ENCODE data around the gene HRH1.

Gene HRH1

GRCh38 chr3:11272906-11273574 lies 118.7 kb downstream of the HRH1 start:
- peak overlapping the region; percentile 77 for H3K27ac ChIP-seq (ENCODE audit: low read depth, low read length)
- peak overlapping the region; percentile 83 to 98 for H3K9ac ChIP-seq (ENCODE audit: low read depth in 1 of 2, low read length in 2 of 2)
- H3K27me3 ChIP-seq (ENCODE audit: control insufficient read depth in 1 of 2, insufficient read depth in 2 of 2, low read length in 2 of 2) = no peaks in the 10 kb centered on the region
- peak overlapping the region; percentile 98 to 99 for H3K4me3 ChIP-seq (ENCODE audit: low read depth in 1 of 2, low read length in 2 of 2)
- peaks cover 11 to 20% of the 10 kb centered on the region in 2 donors for H3K4me1 ChIP-seq (ENCODE audit: control insufficient read depth in 1 of 2, insufficient read depth in 2 of 2, low read length in 2 of 2)
- H3K9me3 ChIP-seq (ENCODE audit: control insufficient read depth in 1 of 2, low read length in 2 of 2) = no peaks in the 10 kb centered on the region
- peaks cover 5% of the 10 kb centered on the region in 2 donors for H3K36me3 ChIP-seq (ENCODE audit: control insufficient read depth in 1 of 2, insufficient read depth in 2 of 2, low read length in 2 of 2)

- H3K27ac ChIP-seq (ENCODE audit: low read depth, low read length) = peak overlapping the region; percentile 6
- no peaks in the 10 kb centered on the region for H3K27me3 ChIP-seq (ENCODE audit: control insufficient read depth in 1 of 2, insufficient read depth in 2 of 2, low read length in 2 of 2)
- peaks cover 11 to 20% of the 10 kb centered on the region in 2 donors for H3K4me1 ChIP-seq (ENCODE audit: control insufficient read depth in 1 of 2, insufficient read depth in 2 of 2, low read length in 2 of 2)
- no peak overlapping the region for H3K9ac ChIP-seq (ENCODE audit: low read depth in 1 of 2, low read length in 2 of 2)
- H3K9me3 ChIP-seq (ENCODE audit: control insufficient read depth in 1 of 2, low read length in 2 of 2) = no peaks in the 10 kb centered on the region
- H3K4me3 ChIP-seq (ENCODE audit: low read depth in 1 of 2, low read length in 2 of 2) = peak overlapping the region in 1 of 2 donors; percentile 99
- H3K36me3 ChIP-seq (ENCODE audit: control insufficient read depth in 1 of 2, insufficient read depth in 2 of 2, low read length in 2 of 2) = peaks cover 5 to 8% of the 10 kb centered on the region in 2 donors
These were observed 119.6 kb downstream of the HRH1 start for GRCh38 chr3:11273891-11274291.

- H3K9ac ChIP-seq (ENCODE audit: low read depth in 1 of 2, low read length in 2 of 2) = no peak overlapping the region
- H3K27ac ChIP-seq (ENCODE audit: low read depth, low read length) = no peak overlapping the region
- no peak overlapping the region for H3K4me3 ChIP-seq (ENCODE audit: low read depth in 1 of 2, low read length in 2 of 2)
- H3K9me3 ChIP-seq (ENCODE audit: control insufficient read depth in 1 of 2, low read length in 2 of 2) = no peaks in the 10 kb centered on the region
- H3K4me1 ChIP-seq (ENCODE audit: control insufficient read depth in 1 of 2, insufficient read depth in 2 of 2, low read length in 2 of 2) = peaks cover 11 to 20% of the 10 kb centered on the region in 2 donors
- H3K36me3 ChIP-seq (ENCODE audit: control insufficient read depth in 1 of 2, insufficient read depth in 2 of 2, low read length in 2 of 2) = peaks cover 5 to 9% of the 10 kb centered on the region in 2 donors
- no peaks in the 10 kb centered on the region for H3K27me3 ChIP-seq (ENCODE audit: control insufficient read depth in 1 of 2, insufficient read depth in 2 of 2, low read length in 2 of 2)
These were observed 120.4 kb downstream of the HRH1 start for GRCh38 chr3:11274566-11275142.

- no peak overlapping the region for H3K27ac ChIP-seq (ENCODE audit: low read depth, low read length)
These were observed 121.6 kb downstream of the HRH1 start for GRCh38 chr3:11275926-11276325.

GRCh38 chr3:11276901-11277300 lies 122.6 kb downstream of the HRH1 start:
- Histone ChIP-seq H3K36me3 (ENCODE audit: control insufficient read depth in 1 of 2, insufficient read depth in 2 of 2, low read length in 2 of 2) (peaks cover 5 to 10% of the 10 kb centered on the region in 2 donors), H3K9ac (ENCODE audit: low read depth in 1 of 2, low read length in 2 of 2) (no peak overlapping the region), H3K27me3 (ENCODE audit: control insufficient read depth in 1 of 2, insufficient read depth in 2 of 2, low read length in 2 of 2) (no peaks in the 10 kb centered on the region), H3K4me3 (ENCODE audit: low read depth in 1 of 2, low read length in 2 of 2) (no peak overlapping the region), H3K4me1 (ENCODE audit: control insufficient read depth in 1 of 2, insufficient read depth in 2 of 2, low read length in 2 of 2) (peaks cover 11 to 16% of the 10 kb centered on the region in 2 donors), H3K9me3 (ENCODE audit: control insufficient read depth in 1 of 2, low read length in 2 of 2) (no peaks in the 10 kb centered on the region), H3K27ac (ENCODE audit: low read depth, low read length) (no peak overlapping the region)

More at GRCh38 chr3:11275926-11276325, 121.6 kb downstream of the HRH1 start:
- Histone ChIP-seq H3K9ac (ENCODE audit: low read depth in 1 of 2, low read length in 2 of 2) (no peak overlapping the region), H3K36me3 (ENCODE audit: control insufficient read depth in 1 of 2, insufficient read depth in 2 of 2, low read length in 2 of 2) (peaks cover 5 to 9% of the 10 kb centered on the region in 2 donors), H3K4me1 (ENCODE audit: control insufficient read depth in 1 of 2, insufficient read depth in 2 of 2, low read length in 2 of 2) (peaks cover 11 to 20% of the 10 kb centered on the region in 2 donors), H3K9me3 (ENCODE audit: control insufficient read depth in 1 of 2, low read length in 2 of 2) (no peaks in the 10 kb centered on the region), H3K27me3 (ENCODE audit: control insufficient read depth in 1 of 2, insufficient read depth in 2 of 2, low read length in 2 of 2) (no peaks in the 10 kb centered on the region), H3K4me3 (ENCODE audit: low read depth in 1 of 2, low read length in 2 of 2) (no peak overlapping the region)

GRCh38 chr3:11282250-11283138 lies 128.2 kb downstream of the HRH1 start:
- Histone ChIP-seq H3K9ac (ENCODE audit: low read depth in 1 of 2, low read length in 2 of 2) (no peak overlapping the region), H3K4me3 (ENCODE audit: low read depth in 1 of 2, low read length in 2 of 2) (no peak overlapping the region)

GRCh38 chr3:11283139-11283475 lies 128.8 kb downstream of the HRH1 start:
- H3K9ac ChIP-seq (ENCODE audit: low read depth in 1 of 2, low read length in 2 of 2) = no peak overlapping the region
- H3K9me3 ChIP-seq (ENCODE audit: control insufficient read depth in 1 of 2, low read length in 2 of 2) = no peaks in the 10 kb centered on the region
- no peaks in the 10 kb centered on the region for H3K27me3 ChIP-seq (ENCODE audit: control insufficient read depth in 1 of 2, insufficient read depth in 2 of 2, low read length in 2 of 2)
- H3K36me3 ChIP-seq (ENCODE audit: control insufficient read depth in 1 of 2, insufficient read depth in 2 of 2, low read length in 2 of 2) = peaks cover 3 to 18% of the 10 kb centered on the region in 2 donors
- peak overlapping the region; percentile 5 for H3K27ac ChIP-seq (ENCODE audit: low read depth, low read length)
- peaks cover 17 to 19% of the 10 kb centered on the region in 2 donors for H3K4me1 ChIP-seq (ENCODE audit: control insufficient read depth in 1 of 2, insufficient read depth in 2 of 2, low read length in 2 of 2)
- H3K4me3 ChIP-seq (ENCODE audit: low read depth in 1 of 2, low read length in 2 of 2) = no peak overlapping the region

More at GRCh38 chr3:11282250-11283138, 128.2 kb downstream of the HRH1 start:
- Histone ChIP-seq H3K27me3 (ENCODE audit: control insufficient read depth in 1 of 2, insufficient read depth in 2 of 2, low read length in 2 of 2) (no peaks in the 10 kb centered on the region), H3K4me1 (ENCODE audit: control insufficient read depth in 1 of 2, insufficient read depth in 2 of 2, low read length in 2 of 2) (peaks cover 13% of the 10 kb centered on the region in 2 donors), H3K27ac (ENCODE audit: low read depth, low read length) (peak overlapping the region; percentile 5), H3K36me3 (ENCODE audit: control insufficient read depth in 1 of 2, insufficient read depth in 2 of 2, low read length in 2 of 2) (peaks cover 3 to 18% of the 10 kb centered on the region in 2 donors), H3K9me3 (ENCODE audit: control insufficient read depth in 1 of 2, low read length in 2 of 2) (no peaks in the 10 kb centered on the region)

- no peaks in the 10 kb centered on the region for H3K27me3 ChIP-seq (ENCODE audit: control insufficient read depth in 1 of 2, insufficient read depth in 2 of 2, low read length in 2 of 2)
- peaks cover 19 to 20% of the 10 kb centered on the region in 2 donors for H3K4me1 ChIP-seq (ENCODE audit: control insufficient read depth in 1 of 2, insufficient read depth in 2 of 2, low read length in 2 of 2)
- H3K9ac ChIP-seq (ENCODE audit: low read depth in 1 of 2, low read length in 2 of 2) = no peak overlapping the region
- H3K9me3 ChIP-seq (ENCODE audit: control insufficient read depth in 1 of 2, low read length in 2 of 2) = no peaks in the 10 kb centered on the region
- H3K36me3 ChIP-seq (ENCODE audit: control insufficient read depth in 1 of 2, insufficient read depth in 2 of 2, low read length in 2 of 2) = peaks cover 3 to 17% of the 10 kb centered on the region in 2 donors
- H3K27ac ChIP-seq (ENCODE audit: low read depth, low read length) = no peak overlapping the region
- H3K4me3 ChIP-seq (ENCODE audit: low read depth in 1 of 2, low read length in 2 of 2) = no peak overlapping the region
These were observed 129.7 kb downstream of the HRH1 start for GRCh38 chr3:11284011-11284410.

GRCh38 chr3:11285471-11285870 lies 131.2 kb downstream of the HRH1 start:
- no peaks in the 10 kb centered on the region for H3K9me3 ChIP-seq (ENCODE audit: control insufficient read depth in 1 of 2, low read length in 2 of 2)
- no peak overlapping the region for H3K4me3 ChIP-seq (ENCODE audit: low read depth in 1 of 2, low read length in 2 of 2)
- no peak overlapping the region for H3K27ac ChIP-seq (ENCODE audit: low read depth, low read length)
- H3K9ac ChIP-seq (ENCODE audit: low read depth in 1 of 2, low read length in 2 of 2) = no peak overlapping the region
- peaks cover 3 to 17% of the 10 kb centered on the region in 2 donors for H3K36me3 ChIP-seq (ENCODE audit: control insufficient read depth in 1 of 2, insufficient read depth in 2 of 2, low read length in 2 of 2)
- no peaks in the 10 kb centered on the region for H3K27me3 ChIP-seq (ENCODE audit: control insufficient read depth in 1 of 2, insufficient read depth in 2 of 2, low read length in 2 of 2)
- H3K4me1 ChIP-seq (ENCODE audit: control insufficient read depth in 1 of 2, insufficient read depth in 2 of 2, low read length in 2 of 2) = peaks cover 19 to 20% of the 10 kb centered on the region in 2 donors

- Histone ChIP-seq H3K4me3 (ENCODE audit: low read depth in 1 of 2, low read length in 2 of 2) (no peak overlapping the region), H3K4me1 (ENCODE audit: control insufficient read depth in 1 of 2, insufficient read depth in 2 of 2, low read length in 2 of 2) (peaks cover 19 to 20% of the 10 kb centered on the region in 2 donors), H3K27ac (ENCODE audit: low read depth, low read length) (peak overlapping the region; percentile 48), H3K36me3 (ENCODE audit: control insufficient read depth in 1 of 2, insufficient read depth in 2 of 2, low read length in 2 of 2) (peaks cover under 1 to 11% of the 10 kb centered on the region in 2 donors), H3K27me3 (ENCODE audit: control insufficient read depth in 1 of 2, insufficient read depth in 2 of 2, low read length in 2 of 2) (no peaks in the 10 kb centered on the region), H3K9me3 (ENCODE audit: control insufficient read depth in 1 of 2, low read length in 2 of 2) (no peaks in the 10 kb centered on the region), H3K9ac (ENCODE audit: low read depth in 1 of 2, low read length in 2 of 2) (no peak overlapping the region)
These were observed 133.1 kb downstream of the HRH1 start for GRCh38 chr3:11287404-11287803.
